Dendritic cell treated with granulocyte-macrophage colony-stimulating factor and Interleukin-4, amounts not matched to agents 40 ng/mL and 50 ng/mL, for 4 days (primary cell): ENCODE data around the gene STK25.

Experiments
- H3K27ac Mint-ChIP-seq: one replicate; pipeline ENCODE4 v1.8.0; 2022; ENCODE audit warnings: mild to moderate bottlenecking, mixed read lengths
- H3K27me3 Mint-ChIP-seq: one replicate; pipeline ENCODE4 v1.8.0; 2022; ENCODE audit warnings: mild to moderate bottlenecking, mixed read lengths
- H3K36me3 Mint-ChIP-seq: one replicate; pipeline ENCODE4 v1.8.0; 2022; ENCODE audit warnings: low read depth, mixed read lengths
- H3K4me1 Mint-ChIP-seq: one replicate; pipeline ENCODE4 v1.8.0; 2022; ENCODE audit warnings: low read depth, mixed read lengths
- H3K4me3 Mint-ChIP-seq: one replicate; pipeline ENCODE4 v1.8.0; 2022; ENCODE audit warnings: mild to moderate bottlenecking, moderate library complexity, mixed read lengths
- H3K9me3 Mint-ChIP-seq: one replicate; pipeline ENCODE4 v1.8.0; 2022; ENCODE audit warnings: mixed read lengths
- intact Hi-C: fragments of 100-400 bp; cut with micrococcal nuclease; formaldehyde crosslinking; loops from one replicate; pipeline ENCODE4 v1.15.0; 2022

STK25 gene

GRCh38 chr2:241489733-241490680 lies 18.4 kb downstream of the STK25 start:
- no peak overlapping the region for H3K27ac Mint-ChIP-seq
- H3K4me3 Mint-ChIP-seq = no peak overlapping the region
- H3K36me3 Mint-ChIP-seq = peaks cover 19% of the 10 kb centered on the region
- peaks cover 34% of the 10 kb centered on the region for H3K27me3 Mint-ChIP-seq
- intact Hi-C loops = no loop called here
- H3K9me3 Mint-ChIP-seq = no peaks in the 10 kb centered on the region
- H3K4me1 Mint-ChIP-seq = no peaks in the 10 kb centered on the region

- intact Hi-C loops = no loop called here
- peaks cover 43% of the 10 kb centered on the region for H3K27me3 Mint-ChIP-seq
- H3K36me3 Mint-ChIP-seq = peaks cover 10% of the 10 kb centered on the region
- H3K9me3 Mint-ChIP-seq = no peaks in the 10 kb centered on the region
- H3K27ac Mint-ChIP-seq = no peak overlapping the region
- H3K4me3 Mint-ChIP-seq = no peak overlapping the region
- no peaks in the 10 kb centered on the region for H3K4me1 Mint-ChIP-seq
Measured at GRCh38 chr2:241489088-241489487, 19.3 kb downstream of the STK25 start.

- H3K9me3 Mint-ChIP-seq = no peaks in the 10 kb centered on the region
- no peaks in the 10 kb centered on the region for H3K4me1 Mint-ChIP-seq
Measured at GRCh38 chr2:241485172-241485911, 23.0 kb downstream of the STK25 start.

DNA sequence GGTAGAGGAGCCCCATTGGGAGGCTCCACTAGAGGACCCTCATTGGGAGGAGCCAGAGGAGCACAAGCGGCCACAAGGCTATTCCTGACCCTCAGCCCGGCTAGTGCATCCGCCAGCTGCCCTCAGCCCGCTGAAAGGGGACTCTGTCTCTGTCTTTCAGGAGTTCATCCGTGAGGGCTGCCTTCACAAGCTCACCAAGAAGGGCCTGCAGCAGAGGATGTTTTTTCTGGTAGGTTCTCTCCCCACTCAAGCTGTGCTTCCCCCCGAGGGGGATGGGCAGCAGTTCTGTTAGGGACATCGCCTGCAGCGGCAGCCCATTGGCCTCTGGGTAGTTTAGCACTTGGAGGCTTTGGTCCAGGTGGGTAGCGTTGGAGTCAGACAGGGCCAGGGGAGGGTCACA lies 25.1 kb downstream of the STK25 start:
- H3K36me3 Mint-ChIP-seq = no peaks in the 10 kb centered on the region
- H3K4me1 Mint-ChIP-seq = no peaks in the 10 kb centered on the region

More at GRCh38 chr2:241485172-241485911, 23.0 kb downstream of the STK25 start:
- H3K4me3 Mint-ChIP-seq = no peak overlapping the region
- peaks cover 53% of the 10 kb centered on the region for H3K27me3 Mint-ChIP-seq
- H3K27ac Mint-ChIP-seq = no peak overlapping the region
- no peaks in the 10 kb centered on the region for H3K36me3 Mint-ChIP-seq
- intact Hi-C loops = no loop called here

GRCh38 chr2:241482126-241482955 lies 26.0 kb downstream of the STK25 start:
- Mint-ChIP-seq H3K27ac (no peak overlapping the region), H3K36me3 (no peaks in the 10 kb centered on the region), H3K27me3 (peaks cover 59% of the 10 kb centered on the region), H3K4me1 (no peaks in the 10 kb centered on the region), H3K9me3 (no peaks in the 10 kb centered on the region), H3K4me3 (no peak overlapping the region)
- intact Hi-C loops = no loop called here

More for the DNA sequence above, 25.1 kb downstream of the STK25 start:
- intact Hi-C loops = no loop called here
- H3K4me3 Mint-ChIP-seq = no peak overlapping the region
- no peaks in the 10 kb centered on the region for H3K9me3 Mint-ChIP-seq
- peaks cover 56% of the 10 kb centered on the region for H3K27me3 Mint-ChIP-seq
- H3K27ac Mint-ChIP-seq = no peak overlapping the region

DNA sequence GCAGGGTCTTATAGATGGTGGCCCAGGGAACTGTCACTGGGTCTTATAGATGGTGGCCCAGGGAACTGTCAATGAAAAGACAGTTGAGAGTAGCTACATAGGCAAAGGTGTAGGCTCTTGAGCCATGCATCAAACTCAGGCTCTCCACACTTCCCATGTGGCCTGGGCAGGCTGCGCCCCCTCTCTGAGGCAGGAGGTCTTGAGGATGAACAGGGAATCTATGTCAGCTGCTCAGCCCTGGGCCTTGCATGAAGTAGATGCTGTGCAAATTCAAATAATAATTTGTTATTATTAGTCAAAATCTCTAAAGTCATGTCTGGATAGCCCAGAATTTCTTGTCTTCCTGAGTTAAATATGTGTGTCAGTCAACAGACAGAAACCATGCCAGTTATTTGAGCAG lies 26.7 kb downstream of the STK25 start:
- no peak overlapping the region for H3K4me3 Mint-ChIP-seq
- no peaks in the 10 kb centered on the region for H3K36me3 Mint-ChIP-seq
- intact Hi-C loops = no loop called here
- H3K27ac Mint-ChIP-seq = no peak overlapping the region
- no peaks in the 10 kb centered on the region for H3K9me3 Mint-ChIP-seq
- no peaks in the 10 kb centered on the region for H3K4me1 Mint-ChIP-seq
- peaks cover 60% of the 10 kb centered on the region for H3K27me3 Mint-ChIP-seq

DNA sequence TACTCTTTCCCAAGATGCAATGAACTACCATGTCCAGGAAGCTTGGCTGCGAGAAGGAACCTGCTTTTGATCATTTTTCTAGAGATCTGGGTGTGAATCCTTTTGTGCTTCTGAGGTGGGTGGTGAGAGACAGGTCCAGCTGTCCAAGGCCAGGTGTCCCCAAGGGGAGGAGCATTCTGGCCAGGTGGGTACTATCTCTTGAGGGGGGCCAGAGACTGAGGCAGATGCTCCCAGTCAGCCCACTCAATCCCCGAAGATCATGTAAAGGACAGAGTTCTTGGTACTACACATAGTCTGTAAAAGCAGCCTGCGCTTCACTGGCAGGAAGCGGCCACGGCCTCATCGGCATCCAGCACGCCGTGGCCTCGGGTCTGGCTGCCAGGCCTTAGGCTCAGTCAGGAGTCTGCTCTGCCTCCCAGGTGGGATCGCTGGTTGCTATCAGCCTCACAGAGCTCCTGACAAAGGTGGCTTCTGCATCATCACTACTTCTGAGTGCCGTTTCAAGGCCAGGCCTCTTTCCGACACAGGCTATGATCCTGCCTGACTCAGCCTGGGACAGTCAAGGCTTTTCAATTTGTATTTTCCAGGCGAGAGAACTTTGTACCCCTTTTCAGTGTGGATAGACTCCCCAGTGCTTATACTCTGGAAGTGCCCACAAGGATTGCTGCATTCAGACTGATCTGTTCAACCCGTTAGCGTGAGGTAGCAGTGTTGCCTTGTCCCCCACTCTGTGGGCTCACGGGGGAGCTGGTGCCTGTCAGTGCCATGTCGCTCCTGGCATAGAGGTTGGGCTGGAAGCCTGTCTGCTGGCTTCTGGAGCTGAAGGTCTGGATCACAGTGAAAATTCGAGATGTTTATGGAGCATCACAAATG lies 29.1 kb downstream of the STK25 start:
- no peaks in the 10 kb centered on the region for H3K36me3 Mint-ChIP-seq

DNA sequence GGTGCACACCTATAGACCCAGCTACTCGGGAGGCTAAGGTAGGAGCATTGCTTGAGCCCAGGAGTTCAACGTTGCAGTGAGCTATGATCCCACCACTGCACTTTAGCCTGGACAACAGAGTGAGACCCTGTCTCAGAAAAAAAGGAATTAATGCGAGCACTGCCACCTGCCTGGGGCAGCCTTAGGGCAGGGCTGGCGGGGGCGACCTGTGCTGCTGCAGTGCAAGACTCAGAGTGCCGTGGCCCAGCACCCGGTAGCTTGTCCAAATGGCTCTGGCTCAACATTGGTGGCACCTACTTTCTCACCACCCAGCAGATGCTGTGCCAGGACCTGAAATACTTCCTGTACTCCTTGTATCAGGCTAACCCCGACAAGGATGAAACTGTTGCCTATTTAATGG lies 30.2 kb downstream of the STK25 start:
- peaks cover 54% of the 10 kb centered on the region for H3K27me3 Mint-ChIP-seq
- H3K4me1 Mint-ChIP-seq = no peaks in the 10 kb centered on the region
- intact Hi-C loops = no loop called here
- no peak overlapping the region for H3K4me3 Mint-ChIP-seq
- no peaks in the 10 kb centered on the region for H3K36me3 Mint-ChIP-seq
- no peaks in the 10 kb centered on the region for H3K9me3 Mint-ChIP-seq
- H3K27ac Mint-ChIP-seq = no peak overlapping the region

More for the DNA sequence above, 29.1 kb downstream of the STK25 start:
- intact Hi-C loops = no loop called here
- no peak overlapping the region for H3K4me3 Mint-ChIP-seq
- H3K27me3 Mint-ChIP-seq = peaks cover 55% of the 10 kb centered on the region
- H3K27ac Mint-ChIP-seq = no peak overlapping the region
- H3K9me3 Mint-ChIP-seq = no peaks in the 10 kb centered on the region
- H3K4me1 Mint-ChIP-seq = no peaks in the 10 kb centered on the region

GRCh38 chr2:241475267-241475666 lies 33.1 kb downstream of the STK25 start:
- intact Hi-C loops = no loop called here
- no peak overlapping the region for H3K4me3 Mint-ChIP-seq
- H3K27me3 Mint-ChIP-seq = peaks cover 68% of the 10 kb centered on the region
- no peak overlapping the region for H3K27ac Mint-ChIP-seq
- H3K9me3 Mint-ChIP-seq = no peaks in the 10 kb centered on the region
- no peaks in the 10 kb centered on the region for H3K36me3 Mint-ChIP-seq
- no peaks in the 10 kb centered on the region for H3K4me1 Mint-ChIP-seq

GRCh38 chr2:241473399-241473798 lies 35.0 kb downstream of the STK25 start:
- Mint-ChIP-seq H3K9me3 (no peaks in the 10 kb centered on the region), H3K4me1 (no peaks in the 10 kb centered on the region), H3K36me3 (no peaks in the 10 kb centered on the region), H3K27ac (no peak overlapping the region), H3K4me3 (no peak overlapping the region), H3K27me3 (peaks cover 72% of the 10 kb centered on the region)
- intact Hi-C loops = no loop called here

DNA sequence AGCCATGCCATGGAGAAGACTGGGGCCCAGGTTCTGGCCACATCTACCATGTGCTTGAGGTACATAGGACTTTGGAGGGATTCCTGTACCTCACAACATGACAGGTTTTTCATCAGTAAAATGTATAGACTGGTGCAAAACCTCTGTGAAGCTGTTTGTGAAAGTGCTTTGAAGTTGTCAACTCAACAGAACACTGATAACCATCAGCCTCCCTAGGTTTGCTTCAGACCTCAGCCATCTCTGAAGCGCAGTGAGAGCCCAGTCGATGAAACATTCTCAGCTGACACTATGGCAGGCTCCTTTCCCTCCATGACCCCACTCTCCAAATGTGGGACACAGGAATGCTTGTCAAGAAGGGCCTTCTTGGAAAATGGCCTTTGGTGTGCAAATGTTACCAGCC lies 38.6 kb downstream of the STK25 start:
- H3K27me3 Mint-ChIP-seq = peaks cover 82% of the 10 kb centered on the region
- intact Hi-C loops = no loop called here
- H3K4me3 Mint-ChIP-seq = no peak overlapping the region
- H3K4me1 Mint-ChIP-seq = no peaks in the 10 kb centered on the region
- H3K27ac Mint-ChIP-seq = no peak overlapping the region
- no peaks in the 10 kb centered on the region for H3K36me3 Mint-ChIP-seq
- no peaks in the 10 kb centered on the region for H3K9me3 Mint-ChIP-seq

- no peak overlapping the region for H3K27ac Mint-ChIP-seq
- intact Hi-C loops = no loop called here
- H3K4me3 Mint-ChIP-seq = no peak overlapping the region
- H3K36me3 Mint-ChIP-seq = no peaks in the 10 kb centered on the region
- no peaks in the 10 kb centered on the region for H3K9me3 Mint-ChIP-seq
- peaks cover 86% of the 10 kb centered on the region for H3K27me3 Mint-ChIP-seq
- H3K4me1 Mint-ChIP-seq = no peaks in the 10 kb centered on the region
Measured at GRCh38 chr2:241468476-241468781, 40.0 kb downstream of the STK25 start.

DNA sequence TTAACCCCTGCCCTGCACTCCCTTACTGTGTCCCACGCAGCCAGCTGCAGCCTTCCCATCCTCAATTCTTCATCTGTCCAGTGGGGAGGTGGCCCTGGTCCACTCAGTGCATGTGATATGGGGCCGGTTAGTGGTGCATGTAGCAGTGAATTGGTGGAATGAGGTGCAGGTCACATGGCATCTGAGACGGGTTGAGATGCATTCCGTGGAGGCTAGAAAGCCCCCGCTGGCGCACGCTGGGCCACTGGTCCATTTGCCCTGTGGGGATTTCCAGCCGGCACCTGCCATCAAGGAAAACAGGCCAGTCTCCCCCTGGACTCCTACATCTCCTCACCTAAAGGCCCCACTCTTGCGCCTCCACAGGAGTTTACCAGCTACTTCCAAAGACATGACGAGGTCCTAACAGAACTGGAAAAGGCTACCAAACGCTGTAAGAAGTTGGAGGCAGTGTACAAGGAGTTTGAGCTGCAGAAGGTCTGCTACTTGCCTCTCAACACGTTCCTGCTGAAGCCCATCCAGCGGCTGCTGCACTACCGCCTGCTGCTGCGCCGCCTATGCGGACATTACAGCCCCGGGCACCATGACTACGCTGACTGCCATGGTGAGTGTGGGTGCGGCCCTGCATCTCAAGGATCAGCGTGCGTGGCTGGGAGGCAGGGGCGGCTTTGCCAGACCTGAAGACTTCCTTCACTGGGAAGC lies 40.5 kb downstream of the STK25 start:
- Mint-ChIP-seq H3K4me3 (no peak overlapping the region), H3K27me3 (peaks cover 85% of the 10 kb centered on the region), H3K27ac (no peak overlapping the region), H3K36me3 (no peaks in the 10 kb centered on the region), H3K4me1 (no peaks in the 10 kb centered on the region), H3K9me3 (no peaks in the 10 kb centered on the region)
- intact Hi-C loops = no loop called here
